Measurements from ENCODE around the gene JCAD.

The JCAD gene

GRCh38 chr10:30083934-30084333, 24.5 kb upstream of the JCAD start:
- no peak for ATAC-seq (replicated peaks)
- no peaks in the 10 kb centered on the region for H3K9me3 Mint-ChIP-seq
- H3K27me3 Mint-ChIP-seq, result peaks cover 7 to 12% of the 10 kb centered on the region in 2 donors
- H3K4me3 Mint-ChIP-seq, result no peak overlapping the region
- H3K27ac Mint-ChIP-seq, result no peak overlapping the region
- no peaks in the 10 kb centered on the region for H3K4me1 Mint-ChIP-seq
- DNase-seq, result no peak
- no peaks in the 10 kb centered on the region for H3K36me3 Mint-ChIP-seq

- Mint-ChIP-seq H3K4me3 (no peak overlapping the region), H3K9me3 (no peaks in the 10 kb centered on the region)
- ATAC-seq (replicated peaks), result no peak
Observed at GRCh38 chr10:30081182-30081581, 21.8 kb upstream of the JCAD start.

GRCh38 chr10:30080161-30080560, 20.8 kb upstream of the JCAD start:
- ATAC-seq (replicated peaks) (no peak), DNase-seq (no peak)
- Mint-ChIP-seq H3K27me3 (peaks cover 3 to 12% of the 10 kb centered on the region in 2 donors), H3K36me3 (no peaks in the 10 kb centered on the region), H3K9me3 (no peaks in the 10 kb centered on the region), H3K4me1 (no peaks in the 10 kb centered on the region), H3K27ac (no peak overlapping the region), H3K4me3 (no peak overlapping the region)

More at GRCh38 chr10:30081182-30081581, 21.8 kb upstream of the JCAD start:
- Mint-ChIP-seq H3K36me3 (no peaks in the 10 kb centered on the region), H3K4me1 (no peaks in the 10 kb centered on the region), H3K27me3 (peaks cover 7 to 12% of the 10 kb centered on the region in 2 donors), H3K27ac (no peak overlapping the region)
- no peak for DNase-seq

DNA sequence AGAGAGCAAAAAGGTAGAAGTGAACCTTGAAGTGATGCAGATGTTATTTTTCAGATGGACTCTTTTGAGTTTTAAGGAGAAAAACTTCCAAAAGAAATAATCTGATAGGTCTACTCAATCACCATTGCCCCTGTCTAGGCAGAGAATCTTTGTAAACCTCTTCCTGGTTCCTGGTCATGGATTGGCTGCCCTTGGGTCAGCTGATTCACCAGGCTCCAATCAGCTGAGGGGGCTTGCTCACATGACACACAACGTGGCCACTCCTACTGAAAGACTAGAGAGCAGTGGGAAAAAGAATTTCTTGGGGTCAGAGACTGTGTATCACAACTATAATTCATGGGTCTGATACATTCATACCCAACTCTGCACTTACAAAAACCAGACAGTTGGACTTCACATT, 20.0 kb upstream of the JCAD start:
- DNase-seq (no peak), ATAC-seq (replicated peaks) (no peak)
- no peaks in the 10 kb centered on the region for H3K9me3 Mint-ChIP-seq
- H3K27ac Mint-ChIP-seq, result no peak overlapping the region
- no peaks in the 10 kb centered on the region for H3K4me1 Mint-ChIP-seq
- peaks cover 3 to 12% of the 10 kb centered on the region in 2 donors for H3K27me3 Mint-ChIP-seq
- H3K4me3 Mint-ChIP-seq, result no peak overlapping the region
- H3K36me3 Mint-ChIP-seq, result no peaks in the 10 kb centered on the region

DNA sequence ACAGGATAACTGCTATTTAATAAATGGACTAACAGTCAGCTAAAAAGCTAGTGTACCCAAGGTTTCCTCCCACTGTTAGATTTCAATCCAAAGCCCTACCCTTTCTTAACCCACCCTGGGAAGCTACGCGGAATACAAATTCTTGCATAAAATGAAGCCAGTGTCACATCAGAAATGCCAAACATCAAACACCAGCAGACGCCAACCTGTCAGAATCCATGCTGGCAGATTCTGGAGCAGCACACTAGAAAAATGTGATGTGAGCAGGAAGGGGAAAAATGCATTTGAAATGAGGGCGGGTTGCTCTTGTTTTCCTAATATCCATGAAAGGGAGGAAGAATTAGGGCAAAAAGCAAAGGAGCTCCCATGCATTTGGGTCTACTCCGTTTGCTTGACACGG, 16.1 kb upstream of the JCAD start:
- no peak for ATAC-seq (replicated peaks)
- DNase-seq, result no peak
- Mint-ChIP-seq H3K4me3 (no peak overlapping the region), H3K36me3 (no peaks in the 10 kb centered on the region), H3K27ac (no peak overlapping the region), H3K4me1 (no peaks in the 10 kb centered on the region), H3K9me3 (no peaks in the 10 kb centered on the region), H3K27me3 (no peaks in the 10 kb centered on the region)

DNA sequence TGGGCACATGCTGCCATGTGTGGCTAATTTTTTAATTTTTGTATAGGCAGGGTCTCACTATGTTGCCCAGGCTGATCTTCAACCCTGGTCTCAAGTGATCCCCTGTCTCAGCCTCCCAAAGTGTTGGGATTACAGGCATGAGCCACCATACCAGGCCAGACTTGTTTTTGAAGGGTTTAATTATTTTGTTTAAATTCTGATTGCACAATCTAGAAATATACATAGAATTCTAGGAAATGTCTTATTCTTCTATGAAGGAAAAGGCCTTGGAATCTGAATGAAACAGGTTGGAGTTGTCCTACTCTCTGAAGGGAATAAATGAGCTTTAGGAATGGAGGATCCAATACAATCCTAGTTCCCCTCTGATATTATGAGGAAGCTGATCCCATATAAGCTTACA, 15.5 kb upstream of the JCAD start:
- no peaks in the 10 kb centered on the region for H3K36me3 Mint-ChIP-seq
- no peak for ATAC-seq (replicated peaks)
- H3K27me3 Mint-ChIP-seq, result no peaks in the 10 kb centered on the region
- H3K4me3 Mint-ChIP-seq, result no peak overlapping the region
- no peaks in the 10 kb centered on the region for H3K4me1 Mint-ChIP-seq
- no peak for DNase-seq
- H3K9me3 Mint-ChIP-seq, result no peaks in the 10 kb centered on the region
- H3K27ac Mint-ChIP-seq, result no peak overlapping the region

DNA sequence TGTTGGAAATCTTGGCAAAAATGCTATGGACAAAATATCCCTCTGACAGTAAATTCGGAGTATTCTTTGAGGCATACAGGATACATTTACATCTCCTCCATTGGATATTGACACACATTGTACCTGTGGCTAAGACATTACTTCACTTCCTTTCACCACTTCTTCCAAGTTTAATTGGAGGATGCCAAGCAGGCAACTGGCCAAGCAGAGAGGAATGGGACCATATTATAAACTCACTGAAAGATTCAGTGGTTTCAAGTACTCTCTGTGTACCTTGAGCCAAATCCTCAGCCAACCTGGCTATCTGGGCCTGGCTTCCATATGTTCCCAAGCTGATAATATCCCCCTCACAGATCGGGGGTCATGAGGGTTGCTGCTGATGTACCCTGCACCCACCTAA, 14.7 kb upstream of the JCAD start:
- Mint-ChIP-seq H3K27me3 (no peaks in the 10 kb centered on the region), H3K36me3 (no peaks in the 10 kb centered on the region), H3K27ac (no peak overlapping the region), H3K4me1 (no peaks in the 10 kb centered on the region), H3K4me3 (no peak overlapping the region), H3K9me3 (no peaks in the 10 kb centered on the region)
- no peak for ATAC-seq (replicated peaks)
- DNase-seq, result no peak

- Mint-ChIP-seq H3K36me3 (no peaks in the 10 kb centered on the region), H3K4me1 (peaks cover 2 to 3% of the 10 kb centered on the region in 2 donors), H3K27ac (no peak overlapping the region), H3K27me3 (no peaks in the 10 kb centered on the region), H3K9me3 (no peaks in the 10 kb centered on the region), H3K4me3 (no peak overlapping the region)
- ATAC-seq (replicated peaks), result no peak
- no peak for DNase-seq
Observed at GRCh38 chr10:30073767-30074060, 14.3 kb upstream of the JCAD start.

- no peaks in the 10 kb centered on the region for H3K9me3 Mint-ChIP-seq
- no peaks in the 10 kb centered on the region for H3K27me3 Mint-ChIP-seq
- no peaks in the 10 kb centered on the region for H3K36me3 Mint-ChIP-seq
- no peak overlapping the region for H3K27ac Mint-ChIP-seq
- ATAC-seq (replicated peaks), result no peak
- DNase-seq, result no peak
- H3K4me1 Mint-ChIP-seq, result peaks cover 4 to 8% of the 10 kb centered on the region in 2 donors
- H3K4me3 Mint-ChIP-seq, result no peak overlapping the region
Observed at GRCh38 chr10:30073045-30073766, 13.8 kb upstream of the JCAD start.

DNA sequence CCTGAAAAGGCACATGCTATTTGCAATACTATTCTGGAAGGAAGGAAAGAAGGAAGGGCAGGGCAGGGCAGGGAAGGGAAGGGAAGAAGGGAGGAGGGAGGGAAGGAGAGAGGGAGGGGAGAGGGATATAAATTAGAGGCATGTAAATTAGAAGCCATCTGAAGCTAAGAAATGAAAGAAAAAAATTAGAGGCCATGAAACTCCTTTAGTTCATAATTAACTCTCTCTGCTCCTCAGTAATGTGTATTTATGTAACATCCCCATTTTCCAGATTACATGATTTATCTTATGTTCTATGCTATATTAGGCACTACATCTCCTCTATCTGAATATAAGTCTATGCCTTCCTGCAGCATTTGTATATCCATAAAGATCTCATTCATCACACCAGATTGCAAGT, 12.7 kb upstream of the JCAD start:
- H3K4me3 Mint-ChIP-seq, result no peak overlapping the region
- ATAC-seq (replicated peaks), result no peak
- no peaks in the 10 kb centered on the region for H3K27me3 Mint-ChIP-seq
- H3K36me3 Mint-ChIP-seq, result no peaks in the 10 kb centered on the region
- peaks cover 4 to 8% of the 10 kb centered on the region in 2 donors for H3K4me1 Mint-ChIP-seq
- H3K9me3 Mint-ChIP-seq, result no peaks in the 10 kb centered on the region
- no peak overlapping the region for H3K27ac Mint-ChIP-seq
- no peak for DNase-seq

- DNase-seq (no peak), ATAC-seq (replicated peaks) (no peak)
- Mint-ChIP-seq H3K9me3 (no peaks in the 10 kb centered on the region), H3K4me1 (peaks cover 4 to 8% of the 10 kb centered on the region in 2 donors), H3K4me3 (no peak overlapping the region), H3K27ac (no peak overlapping the region), H3K36me3 (no peaks in the 10 kb centered on the region), H3K27me3 (no peaks in the 10 kb centered on the region)
Observed at GRCh38 chr10:30070001-30070685, 10.8 kb upstream of the JCAD start.

- no peaks in the 10 kb centered on the region for H3K27me3 Mint-ChIP-seq
- peaks cover 4 to 8% of the 10 kb centered on the region in 2 donors for H3K4me1 Mint-ChIP-seq
- no peaks in the 10 kb centered on the region for H3K36me3 Mint-ChIP-seq
- ATAC-seq (replicated peaks) (no peak), DNase-seq (no peak)
- H3K9me3 Mint-ChIP-seq, result no peaks in the 10 kb centered on the region
- no peak overlapping the region for H3K27ac Mint-ChIP-seq
- no peak overlapping the region for H3K4me3 Mint-ChIP-seq
Observed at GRCh38 chr10:30068492-30069223, 9.3 kb upstream of the JCAD start.

- DNase-seq (no peak), ATAC-seq (replicated peaks) (no peak)
- Mint-ChIP-seq H3K9me3 (no peaks in the 10 kb centered on the region), H3K36me3 (peaks cover 2 to 4% of the 10 kb centered on the region in 2 donors), H3K27me3 (peaks cover 30 to 44% of the 10 kb centered on the region in 2 donors), H3K4me3 (no peak overlapping the region), H3K4me1 (peaks cover 6 to 8% of the 10 kb centered on the region in 2 donors), H3K27ac (no peak overlapping the region)
Observed at GRCh38 chr10:30063099-30063498, 3.7 kb upstream of the JCAD start.

- H3K4me3 Mint-ChIP-seq, result no peak overlapping the region
- DNase-seq, result no peak
- no peaks in the 10 kb centered on the region for H3K9me3 Mint-ChIP-seq
- peaks cover 6 to 8% of the 10 kb centered on the region in 2 donors for H3K4me1 Mint-ChIP-seq
- peaks cover 35 to 49% of the 10 kb centered on the region in 2 donors for H3K27me3 Mint-ChIP-seq
- no peak overlapping the region for H3K27ac Mint-ChIP-seq
- ATAC-seq (replicated peaks), result no peak
- peaks cover 2 to 4% of the 10 kb centered on the region in 2 donors for H3K36me3 Mint-ChIP-seq
Observed at GRCh38 chr10:30062582-30062981, 3.2 kb upstream of the JCAD start.

- Mint-ChIP-seq H3K9me3 (no peaks in the 10 kb centered on the region), H3K27me3 (peaks cover 37 to 52% of the 10 kb centered on the region in 2 donors), H3K4me1 (peaks cover 6 to 8% of the 10 kb centered on the region in 2 donors), H3K36me3 (peaks cover 2 to 4% of the 10 kb centered on the region in 2 donors), H3K4me3 (no peak overlapping the region), H3K27ac (no peak overlapping the region)
- no peak for DNase-seq
- ATAC-seq (replicated peaks), result no peak
Observed at GRCh38 chr10:30062090-30062489, 2.7 kb upstream of the JCAD start.
